HepG2 (cell line): ENCODE measurements around the gene HLA-DMB. TPM values are rescaled to one million over a fixed set of nuclear protein-coding genes. Genes with fewer than 3 reads are reported as not detected.

Source experiments
- ATAC-seq: fragments of 200-7000 bp; cut with Tn5 transposase; 3 replicates; pipeline ENCODE4 v1.9.1; 2020; ENCODE audit warnings: mild to moderate bottlenecking, moderate library complexity
- BruUV-seq: library from RNA; stranded (reverse); fragments of 400-500 nt; replicated peaks from 2 replicates; lab custom pipeline; 2021; lab: Mats Ljungman, UMichigan
- CTCF ChIA-PET: fragments of 300-600 bp; formaldehyde crosslinking; extraction: SDS; loops from one replicate; lab custom pipeline; 2021; ENCODE audit warnings: low total read pairs, inconsistent platforms, low intra/inter-chr PET ratio; lab: Yijun Ruan, JAX
- POLR2A ChIA-PET: fragments of 350-600 bp; sonication (Branson Sonifier 250); formaldehyde crosslinking; loops from one replicate; lab custom pipeline; 2020; ENCODE audit warnings: antibody characterized with exemption, inconsistent platforms; lab: Yijun Ruan, JAX
- DNase-seq: peaks from one replicate; pipeline ENCODE4 v3.0.0-alpha.2; 2015; ENCODE audit warnings: low spot score
- FAIRE-seq: peaks from 3 replicates; lab custom pipeline; 2011; peaks lifted over from hg19 to GRCh38; lab: Jason Lieb, UNC
- H2AFZ ChIP-seq: one replicate; pipeline ENCODE4 v1.6.1; 2011; ENCODE audit warnings: low read length, inconsistent platforms
- H3K27ac ChIP-seq: fragments of 300-600 bp; 3 replicates; pipeline ENCODE4 v1.8.0; 2011; ENCODE audit warnings: mixed run types, mild to moderate bottlenecking, mixed read lengths, low read length, inconsistent platforms; ENCODE audit not compliant: insufficient read depth; ENCODE audit errors: extremely low read length
- H3K27me3 ChIP-seq, 2 experiments: fragments of 200-600 bp in 1 of 2; 2 replicates in 1 of 2; 3 replicates in 1 of 2; pipeline versions ENCODE4 v1.6.0 to v1.8.0; 2011; ENCODE audit warnings: low read length in 2 of 2, mild to moderate bottlenecking in 2 of 2, moderate library complexity in 2 of 2, inconsistent platforms in 1 of 2; ENCODE audit not compliant: insufficient read depth in 2 of 2, control insufficient read depth in 1 of 2
- H3K36me3 ChIP-seq, 2 experiments: fragments of 200-600 bp in 1 of 2; replicated peaks in 1 of 2; 2 replicates in 1 of 2; 3 replicates in 1 of 2; pipeline versions ENCODE4 v1.5.1 to v1.8.0; 2011; ENCODE audit warnings: low read length in 2 of 2, inconsistent platforms in 1 of 2; ENCODE audit not compliant: insufficient read depth in 2 of 2, control insufficient read depth in 1 of 2
- H3K4me1 ChIP-seq: 2 replicates; pipeline ENCODE4 v1.5.1; 2012; ENCODE audit warnings: low read length, inconsistent platforms; ENCODE audit not compliant: insufficient read depth
- H3K4me2 ChIP-seq: 2 replicates; pipeline ENCODE4 v1.6.0; 2011; ENCODE audit warnings: low read depth, low read length, inconsistent platforms
- H3K4me3 ChIP-seq, 3 experiments: fragments of 200-600 bp in 1 of 3; sonication (generic), shearing (Covaris generic) in 1 of 3; replicated peaks in 1 of 3; 2 replicates each; pipeline ENCODE4 v1.5.1; 2011 to 2016; ENCODE audit warnings: low read length in 3 of 3, inconsistent platforms in 2 of 3, low read depth in 2 of 3, mild to moderate bottlenecking in 2 of 3, control low read depth in 1 of 3, mixed read lengths in 1 of 3; ENCODE audit not compliant: insufficient read depth in 1 of 3
- H3K79me2 ChIP-seq: one replicate; pipeline ENCODE4 v1.6.1; 2011; ENCODE audit warnings: low read length, inconsistent platforms; ENCODE audit not compliant: insufficient read depth
- H3K9ac ChIP-seq: 2 replicates; pipeline ENCODE4 v1.6.0; 2011; ENCODE audit warnings: mild to moderate bottlenecking, low read depth, low read length, inconsistent platforms; ENCODE audit not compliant: insufficient read depth
- H3K9me3 ChIP-seq: 2 replicates; pipeline ENCODE4 v1.5.1; 2012; ENCODE audit warnings: mild to moderate bottlenecking, low read length
- H4K20me1 ChIP-seq: 2 replicates; pipeline ENCODE4 v1.6.0; 2011; ENCODE audit warnings: inconsistent platforms, mild to moderate bottlenecking, low read length, moderate library complexity; ENCODE audit not compliant: insufficient read depth
- AGO2 ChIP-seq: fragments of 200-400 bp; formaldehyde crosslinking; optimal IDR thresholded peaks from 2 replicates; pipeline ENCODE3; 2017; ENCODE audit warnings: mild to moderate bottlenecking, low read depth, low read length, moderate library complexity
- FOXO4 ChIP-seq: sonication (generic); formaldehyde crosslinking; conservative IDR thresholded peaks from 2 replicates; pipeline ENCODE4 v1.8.1; 2023; ENCODE audit warnings: missing genetic modification reagents
- GFI1 ChIP-seq: sonication (generic); formaldehyde crosslinking; IDR thresholded peaks from 2 replicates; pipeline ENCODE4 v1.5.0; 2020; ENCODE audit warnings: missing genetic modification reagents, mild to moderate bottlenecking, borderline replicate concordance
- NFE2 ChIP-seq: sonication (generic); formaldehyde crosslinking; IDR thresholded peaks from 2 replicates; pipeline ENCODE4 v1.4.0; 2020; ENCODE audit warnings: missing genetic modification reagents
- POLR2AphosphoS5 ChIP-seq: IDR thresholded peaks from 2 replicates; pipeline ENCODE4 v1.6.1; 2012; ENCODE audit warnings: low read depth, low read length
- POLR2G ChIP-seq: fragments of 200-400 bp; formaldehyde crosslinking; IDR thresholded peaks from 2 replicates; pipeline ENCODE4 v1.6.1; 2018; ENCODE audit warnings: mild to moderate bottlenecking, low read depth, low read length, moderate library complexity
- RBM22 ChIP-seq: fragments of 200-400 bp; formaldehyde crosslinking; optimal IDR thresholded peaks from 2 replicates; pipeline ENCODE3; 2017; ENCODE audit warnings: mild to moderate bottlenecking, low read length, moderate library complexity
- REPIN1 ChIP-seq: sonication (generic); formaldehyde crosslinking; IDR thresholded peaks from 2 replicates; pipeline ENCODE4 v1.8.0; 2022; ENCODE audit warnings: missing genetic modification reagents, low read depth, mild to moderate bottlenecking, borderline replicate concordance
- RXRB ChIP-seq: IDR thresholded peaks from 2 replicates; pipeline ENCODE4 v1.6.1; 2016; ENCODE audit warnings: borderline replicate concordance, missing genetic modification reagents, missing compliant biosample characterization
- SMARCE1 ChIP-seq: fragments of 450-650 bp; IDR thresholded peaks from 2 replicates; pipeline ENCODE4 v1.6.1; 2017; ENCODE audit warnings: borderline replicate concordance
- THAP7 ChIP-seq: sonication (generic); formaldehyde crosslinking; IDR thresholded peaks from 2 replicates; pipeline ENCODE4 v1.8.1; 2023; ENCODE audit warnings: mild to moderate bottlenecking, missing genetic modification reagents
- TRAFD1 ChIP-seq: sonication (generic); formaldehyde crosslinking; IDR thresholded peaks from 2 replicates; pipeline ENCODE4 v1.5.1; 2020; ENCODE audit warnings: missing genetic modification reagents, mild to moderate bottlenecking, borderline replicate concordance
- ZFP37 ChIP-seq: sonication (generic); formaldehyde crosslinking; IDR thresholded peaks from 2 replicates; pipeline ENCODE4 v1.4.0; 2020; ENCODE audit warnings: missing genetic modification reagents, borderline replicate concordance
- ZNF317 ChIP-seq: sonication (generic); formaldehyde crosslinking; IDR thresholded peaks from 2 replicates; pipeline ENCODE4 v1.5.0; 2020; ENCODE audit warnings: mild to moderate bottlenecking, missing genetic modification reagents
- ZNF367 ChIP-seq: sonication (generic); formaldehyde crosslinking; IDR thresholded peaks from 2 replicates; pipeline ENCODE4 v1.4.0; 2020; ENCODE audit warnings: missing genetic modification reagents, borderline replicate concordance
- ZNF468 ChIP-seq: sonication (generic); formaldehyde crosslinking; IDR thresholded peaks from 2 replicates; pipeline ENCODE4 v1.8.0; 2022; ENCODE audit warnings: mild to moderate bottlenecking, moderate library complexity, missing genetic modification reagents
- ZNF678 ChIP-seq: sonication (generic); formaldehyde crosslinking; IDR thresholded peaks from 2 replicates; pipeline ENCODE4 v1.4.0; 2020; ENCODE audit warnings: mild to moderate bottlenecking, missing genetic modification reagents
- WGBS: methylation state at CpG from one replicate; pipeline ENCODE4 v1.1.6; 2017; ENCODE audit warnings: low lambda C conversion rate; 5-methylcytosine and 5-hydroxymethylcytosine counted together
- in situ Hi-C: cut with HindIII; loops from 2 replicates; pipeline ENCODE4 v1.10.0; 2017; ENCODE audit warnings: low pct_unique_long_range_greater_than_20kb; ENCODE audit not compliant: extremely low pct_ligation_motif_present
- intact Hi-C: fragments of 100-400 bp; cut with micrococcal nuclease; formaldehyde crosslinking; loops from one replicate; pipeline ENCODE4 v1.10.0; 2022; ENCODE audit not compliant: unreplicated experiment
- polyA plus RNA-seq, 8 experiments: library from polyadenylated mRNA; depleted of rRNA in 3 of 8; stranded (reverse) in 7 of 8; unstranded in 1 of 8; fragments of >200 nt; fragmentation: Illumina TruSeq in 4 of 8; extraction: Trizol in 4 of 8; gene quantifications; 2 replicates each; pipeline versions ENCODE4 v1.2.1 to v1.2.3, GENCODE V29; 2011 to 2016; ENCODE audit warnings: low read depth in 4 of 8, missing spikeins in 1 of 8, mixed read lengths in 1 of 8; ENCODE audit not compliant: insufficient read depth in 1 of 8
- total RNA-seq, 5 experiments: library from RNA; depleted of rRNA; stranded (reverse); fragments of >200 nt; fragmentation: Illumina TruSeq; extraction: Trizol; gene quantifications; 2 replicates each; pipeline ENCODE4 v1.2.3, GENCODE V29; 2016; ENCODE audit warnings: low read depth in 1 of 5

The HLA-DMB gene
- total and polyA plus RNA-seq, 2 of the 13 experiments (the other 11 are each of a cell fraction or from before 2014, with no cell fraction given) = not detected

- FAIRE-seq (peak; percentile 44), DNase-seq (no peak), ATAC-seq (no peak)
- 77% methylated on average over 8 of the region's 8 CpGs for WGBS
- CTCF ChIA-PET = interaction anchor here (7.2 kb wide), 1 partner anchor 48 kb away, joined by 103 read pairs; no protein-coding TSS in a partner anchor
- Histone ChIP-seq H3K27me3 (peaks cover 0 to 6% of the 10 kb centered on the region in 2 experiments; a peak in 2 of 5 replicates), H2AFZ (no peak overlapping the region), H3K9me3 (no peaks in the 10 kb centered on the region), H3K4me1 (peaks cover 15% of the 10 kb centered on the region), H3K4me3 (no peak overlapping the region), H3K9ac (no peak overlapping the region), H3K79me2 (peaks cover 5% of the 10 kb centered on the region), H3K27ac (no peak overlapping the region), H3K36me3 (peaks cover 28 to 39% of the 10 kb centered on the region in 2 experiments), H3K4me2 (no peak overlapping the region), H4K20me1 (peaks cover 55% of the 10 kb centered on the region)
- POLR2A ChIA-PET = interaction anchor here (1.4 to 10.2 kb wide), 4 partner anchors 10 to 96 kb away, joined by 4 to 305 read pairs (median 10); partner anchors contain the start of genes BRD2 and HLA-DMA
- intact Hi-C loops (no loop called here), in situ Hi-C loops (loop anchor here (5.0 kb wide), 1 partner anchor 45 kb away; no protein-coding TSS in a partner anchor)
- BruUV-seq = no TSS peak
- TF ChIP-seq RXRB (CRISPR knock-in tag) = no peak
- no peak for TF ChIP-seq GFI1 (CRISPR knock-in tag)
- TF ChIP-seq TRAFD1 (CRISPR knock-in tag) = no peak
- TF ChIP-seq ZNF678 (CRISPR knock-in tag) = no peak
- no peak for TF ChIP-seq SMARCE1
- peak; percentile 66 for TF ChIP-seq POLR2AphosphoS5
- TF ChIP-seq FOXO4 (CRISPR knock-in tag) = 0 out of 2 replicates have a peak, but pooled peaks have one; percentile 34
- TF ChIP-seq NFE2 (CRISPR knock-in tag) = no peak
- TF ChIP-seq THAP7 (CRISPR knock-in tag) = no peak
- no peak for TF ChIP-seq ZNF367
- TF ChIP-seq RBM22 = peak; percentile 61
- TF ChIP-seq REPIN1 = 0 out of 2 replicates have a peak, but pooled peaks have one; percentile 9
- TF ChIP-seq POLR2G = peak; percentile 79
- TF ChIP-seq ZFP37 (CRISPR knock-in tag) = no peak
- 0 out of 2 replicates have a peak, but pooled peaks have one; percentile 8 for TF ChIP-seq ZNF317 (CRISPR knock-in tag)
- TF ChIP-seq ZNF468 (CRISPR knock-in tag) = no peak
- TF ChIP-seq AGO2 = peak; percentile 13
These were observed 41.4 kb upstream of the HLA-DMB start for GRCh38 chr6:32982084-32982701.
